Measurements from ENCODE around the gene LYAR.

DNA sequence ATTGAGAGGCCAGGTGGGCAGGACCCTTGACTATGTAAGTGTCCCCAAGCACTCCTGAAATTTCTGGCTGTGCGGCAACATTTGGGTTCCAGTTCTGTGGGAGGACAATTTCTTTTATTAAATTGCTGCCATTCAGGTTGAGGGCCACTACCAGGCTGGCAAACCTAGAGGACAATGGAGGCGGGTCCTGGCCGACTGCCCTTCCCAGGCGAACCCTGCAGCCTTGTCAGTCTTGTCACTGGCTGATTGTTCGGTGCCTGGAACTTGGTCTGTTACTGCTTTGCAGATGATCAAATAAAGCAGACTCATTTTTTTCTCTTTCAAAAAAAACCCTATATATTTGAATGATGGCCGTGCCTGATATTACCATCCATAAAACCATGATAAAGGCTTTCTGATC lies 35.3 kb downstream of the LYAR start:
- TF ChIP-seq, protein P1, sequence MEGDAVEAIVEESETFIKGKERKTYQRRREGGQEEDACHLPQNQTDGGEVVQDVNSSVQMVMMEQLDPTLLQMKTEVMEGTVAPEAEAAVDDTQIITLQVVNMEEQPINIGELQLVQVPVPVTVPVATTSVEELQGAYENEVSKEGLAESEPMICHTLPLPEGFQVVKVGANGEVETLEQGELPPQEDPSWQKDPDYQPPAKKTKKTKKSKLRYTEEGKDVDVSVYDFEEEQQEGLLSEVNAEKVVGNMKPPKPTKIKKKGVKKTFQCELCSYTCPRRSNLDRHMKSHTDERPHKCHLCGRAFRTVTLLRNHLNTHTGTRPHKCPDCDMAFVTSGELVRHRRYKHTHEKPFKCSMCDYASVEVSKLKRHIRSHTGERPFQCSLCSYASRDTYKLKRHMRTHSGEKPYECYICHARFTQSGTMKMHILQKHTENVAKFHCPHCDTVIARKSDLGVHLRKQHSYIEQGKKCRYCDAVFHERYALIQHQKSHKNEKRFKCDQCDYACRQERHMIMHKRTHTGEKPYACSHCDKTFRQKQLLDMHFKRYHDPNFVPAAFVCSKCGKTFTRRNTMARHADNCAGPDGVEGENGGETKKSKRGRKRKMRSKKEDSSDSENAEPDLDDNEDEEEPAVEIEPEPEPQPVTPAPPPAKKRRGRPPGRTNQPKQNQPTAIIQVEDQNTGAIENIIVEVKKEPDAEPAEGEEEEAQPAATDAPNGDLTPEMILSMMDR (IDR thresholded peaks at IDR 0.05; ENCODE audit: insufficient read depth, low read depth, low read length), result no peak
- no peak for TF ChIP-seq EZH2 (IDR thresholded peaks at IDR 0.05; ENCODE audit: insufficient read depth, low read length)

Data from astrocyte (in vitro differentiated cells and primary cell).